Activated B cell treated with CpG ODN at 0.5 μM for 24 hours (primary cell): ENCODE results near the gene CD19. TPM values are rescaled to one million over a fixed set of nuclear protein-coding genes. Genes with fewer than 3 reads are reported as not detected.
A peak's percentile ranks its signal among the peaks of the same experiment; 100 is the strongest.

Experiments used
- ATAC-seq: fragments of 200-7000 bp; cut with Tn5 transposase; one replicate; pipeline ENCODE4 v1.10.0; 2021; ENCODE audit warnings: low read depth, mild to moderate bottlenecking, moderate library complexity
- CTCF ChIA-PET: fragments of 350-600 bp; sonication (Branson Sonifier 250); formaldehyde crosslinking; loops from one replicate; lab custom pipeline; 2021; ENCODE audit warnings: antibody characterized with exemption; lab: Charles Lee
- POLR2A ChIA-PET: fragments of 350-600 bp; sonication (Branson Sonifier 250); formaldehyde crosslinking; loops from one replicate; lab custom pipeline; 2021; ENCODE audit warnings: antibody characterized with exemption; lab: Charles Lee
- DNase-seq: peaks from one replicate; pipeline ENCODE4 v3.0.0; 2022
- H3K27ac Mint-ChIP-seq: one replicate; pipeline ENCODE4 v1.8.0; 2020; ENCODE audit warnings: mixed read lengths
- H3K27me3 Mint-ChIP-seq: one replicate; pipeline ENCODE4 v1.8.0; 2021; ENCODE audit warnings: mixed read lengths
- H3K36me3 Mint-ChIP-seq: one replicate; pipeline ENCODE4 v1.8.0; 2021; ENCODE audit warnings: low read depth, mixed read lengths
- H3K4me1 Mint-ChIP-seq: one replicate; pipeline ENCODE4 v1.8.0; 2021; ENCODE audit warnings: mixed read lengths
- H3K4me3 Mint-ChIP-seq: one replicate; pipeline ENCODE4 v1.8.0; 2020; ENCODE audit warnings: mild to moderate bottlenecking, mixed read lengths
- H3K9me3 Mint-ChIP-seq: one replicate; pipeline ENCODE4 v1.8.0; 2020; ENCODE audit warnings: mixed read lengths
- intact Hi-C: fragments of 100-400 bp; cut with micrococcal nuclease; formaldehyde crosslinking; loops from one replicate; pipeline ENCODE4 v1.15.1; 2024
- total RNA-seq: library from RNA; stranded (reverse); gene quantifications from 2 replicates; pipeline ENCODE4 v1.2.3, GENCODE V29; 2022
- TF ChIP-seq, protein P1 (sequence below): fragments of 200-600 bp; IDR thresholded peaks from one replicate; pipeline ENCODE4 v1.8.0; 2022; ENCODE audit warnings: antibody characterized with exemption, mild to moderate bottlenecking

The CD19 gene
- total RNA-seq, 1 donor from 2014 or later, result 316 TPM

DNA sequence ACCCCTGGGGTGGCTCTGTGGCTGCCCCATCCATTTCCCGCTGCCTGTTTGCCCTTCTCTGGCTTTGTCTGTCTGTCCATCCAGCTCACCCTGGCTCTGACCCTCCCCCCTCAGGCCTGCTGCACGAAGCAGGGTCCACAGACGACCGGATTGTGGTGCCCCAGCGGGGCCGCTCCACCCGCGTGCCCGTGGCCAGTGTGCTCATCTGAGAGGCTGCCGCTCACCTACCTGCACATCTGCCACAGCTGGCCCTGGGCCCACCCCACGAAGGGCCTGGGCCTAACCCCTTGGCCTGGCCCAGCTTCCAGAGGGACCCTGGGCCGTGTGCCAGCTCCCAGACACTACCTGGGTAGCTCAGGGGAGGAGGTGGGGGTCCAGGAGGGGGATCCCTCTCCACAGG is 52.3 kb downstream of the CD19 start:
- Mint-ChIP-seq H3K4me1 (peaks cover 13% of the 10 kb centered on the region), H3K27ac (no peak overlapping the region), H3K4me3 (no peak overlapping the region), H3K9me3 (peaks cover 7% of the 10 kb centered on the region), H3K27me3 (no peaks in the 10 kb centered on the region), H3K36me3 (peaks cover 56% of the 10 kb centered on the region)
- TF ChIP-seq, protein P1, sequence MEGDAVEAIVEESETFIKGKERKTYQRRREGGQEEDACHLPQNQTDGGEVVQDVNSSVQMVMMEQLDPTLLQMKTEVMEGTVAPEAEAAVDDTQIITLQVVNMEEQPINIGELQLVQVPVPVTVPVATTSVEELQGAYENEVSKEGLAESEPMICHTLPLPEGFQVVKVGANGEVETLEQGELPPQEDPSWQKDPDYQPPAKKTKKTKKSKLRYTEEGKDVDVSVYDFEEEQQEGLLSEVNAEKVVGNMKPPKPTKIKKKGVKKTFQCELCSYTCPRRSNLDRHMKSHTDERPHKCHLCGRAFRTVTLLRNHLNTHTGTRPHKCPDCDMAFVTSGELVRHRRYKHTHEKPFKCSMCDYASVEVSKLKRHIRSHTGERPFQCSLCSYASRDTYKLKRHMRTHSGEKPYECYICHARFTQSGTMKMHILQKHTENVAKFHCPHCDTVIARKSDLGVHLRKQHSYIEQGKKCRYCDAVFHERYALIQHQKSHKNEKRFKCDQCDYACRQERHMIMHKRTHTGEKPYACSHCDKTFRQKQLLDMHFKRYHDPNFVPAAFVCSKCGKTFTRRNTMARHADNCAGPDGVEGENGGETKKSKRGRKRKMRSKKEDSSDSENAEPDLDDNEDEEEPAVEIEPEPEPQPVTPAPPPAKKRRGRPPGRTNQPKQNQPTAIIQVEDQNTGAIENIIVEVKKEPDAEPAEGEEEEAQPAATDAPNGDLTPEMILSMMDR, result no peak
- POLR2A ChIA-PET, result interaction anchor here (0.7 to 1.7 kb wide), 3 partner anchors 7 to 80 kb away, joined by 3 to 6 read pairs (median 4); partner anchors contain the start of gene SPNS1
- CTCF ChIA-PET, result no interaction called here
- DNase-seq (no peak), ATAC-seq (no peak)
- intact Hi-C loops, result no loop called here

DNA sequence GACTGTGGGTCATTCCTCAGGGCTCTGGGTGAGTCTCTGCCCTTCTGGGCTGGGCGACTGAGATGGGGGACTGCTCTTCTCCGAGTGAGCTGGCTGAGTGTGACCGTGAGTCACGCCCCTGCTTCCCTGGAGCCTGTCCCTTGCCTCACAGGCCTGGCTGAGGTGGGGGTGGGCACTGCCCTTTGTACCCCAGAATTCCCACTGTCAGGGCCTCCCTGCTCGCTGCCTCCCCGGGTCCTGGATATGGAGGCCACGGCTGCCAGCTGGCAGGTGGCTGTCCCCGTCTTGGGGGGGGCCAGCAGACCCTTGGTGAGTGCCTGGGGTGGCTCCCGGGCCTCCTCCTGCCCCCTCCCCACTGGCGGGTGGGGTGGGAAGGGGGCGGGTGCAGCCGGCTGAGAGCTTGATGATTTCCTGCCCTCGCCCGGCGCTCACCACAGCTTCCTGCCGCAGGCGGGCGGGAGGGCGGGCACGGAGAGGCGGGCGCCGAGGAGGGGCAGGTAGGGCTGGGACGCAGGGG is 52.9 kb downstream of the CD19 start, which contains the start of gene LAT:
Gene LAT, plus strand, starts transcription at position 434 of the 517 bp plus-strand sequence. CDS start 366 bp downstream, outside the sequence.
- Mint-ChIP-seq H3K27ac (no peak within 1 kb of the TSS), H3K9me3 (peaks cover 7% of the 10 kb centered on the region), H3K4me3 (peak within 1 kb of the TSS; percentile 41), H3K4me1 (peaks cover 13% of the 10 kb centered on the region), H3K36me3 (peaks cover 56% of the 10 kb centered on the region), H3K27me3 (no peaks in the 10 kb centered on the region)
- ATAC-seq, result peak; percentile 68
- intact Hi-C loops, result no loop called here
- ChIA-PET POLR2A (interaction anchor here (0.5 to 1.7 kb wide), 11 partner anchors 8 to 1666 kb away, joined by 3 to 6 read pairs (median 3); partner anchors contain the start of genes ALDOA, KATNIP, PRR14 and SPNS1), CTCF (no interaction called here)
- TF ChIP-seq, protein P1, result no peak
- DNase-seq, result no peak

DNA sequence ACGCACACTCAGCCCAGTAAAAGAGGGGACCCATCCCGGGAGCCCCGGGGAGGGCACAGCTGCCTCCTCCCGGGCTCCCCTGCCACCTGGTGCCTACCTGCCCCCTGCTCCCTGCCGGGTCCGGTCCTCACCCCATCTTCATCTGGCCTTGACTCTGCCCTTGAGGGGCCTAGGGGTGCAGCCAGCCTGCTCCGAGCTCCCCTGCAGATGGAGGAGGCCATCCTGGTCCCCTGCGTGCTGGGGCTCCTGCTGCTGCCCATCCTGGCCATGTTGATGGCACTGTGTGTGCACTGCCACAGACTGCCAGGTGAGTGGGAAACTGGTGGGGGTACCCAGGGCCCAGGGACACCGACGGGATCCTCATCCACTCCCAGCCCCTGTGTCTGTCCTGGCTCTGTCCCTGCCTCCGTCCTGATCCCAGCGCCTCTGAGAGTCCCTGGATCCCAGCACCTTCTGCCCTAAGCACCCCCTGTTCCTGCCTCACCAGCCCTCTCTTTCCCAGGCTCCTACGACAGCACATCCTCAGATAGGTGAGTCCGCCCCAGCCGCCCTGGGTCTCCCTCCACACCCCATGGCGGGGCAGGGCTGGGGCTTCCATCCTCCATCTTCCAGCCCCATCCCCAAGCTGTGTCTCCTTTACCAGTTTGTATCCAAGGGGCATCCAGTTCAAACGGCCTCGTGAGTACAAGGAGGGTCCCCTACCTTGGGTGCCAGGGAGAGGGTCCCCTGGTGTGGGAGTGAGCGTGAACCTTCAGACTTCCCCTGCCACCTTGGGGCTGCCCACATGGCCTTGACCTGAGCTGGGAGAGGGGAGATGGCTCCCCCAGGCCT is 53.7 kb downstream of the CD19 start:
- Mint-ChIP-seq H3K27ac (no peak overlapping the region), H3K4me1 (peaks cover 13% of the 10 kb centered on the region), H3K36me3 (peaks cover 56% of the 10 kb centered on the region), H3K27me3 (no peaks in the 10 kb centered on the region), H3K9me3 (peaks cover 7% of the 10 kb centered on the region), H3K4me3 (peak overlapping the region; percentile 41)
- ChIA-PET POLR2A (interaction anchor here (0.7 to 1.7 kb wide), 4 partner anchors 9 to 12 kb away, joined by 3 to 6 read pairs (median 4); partner anchors contain the start of gene SPNS1), CTCF (no interaction called here)
- TF ChIP-seq, protein P1, result no peak
- DNase-seq, result no peak
- ATAC-seq, result no peak
- intact Hi-C loops, result no loop called here

DNA sequence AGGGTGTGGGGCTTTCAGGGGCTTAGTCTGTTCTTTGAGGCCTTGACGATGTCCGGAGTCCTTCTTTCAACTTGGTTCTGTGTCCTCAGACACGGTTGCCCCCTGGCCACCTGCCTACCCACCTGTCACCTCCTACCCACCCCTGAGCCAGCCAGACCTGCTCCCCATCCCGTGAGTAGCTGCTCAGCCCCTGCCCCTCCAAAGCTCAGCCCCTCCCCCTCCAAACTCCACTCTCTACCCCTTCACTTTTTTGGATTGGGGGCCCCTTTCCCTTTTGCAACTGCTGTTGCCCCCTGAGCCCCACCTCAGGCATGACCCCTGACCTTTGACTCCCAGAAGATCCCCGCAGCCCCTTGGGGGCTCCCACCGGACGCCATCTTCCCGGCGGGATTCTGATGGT is 54.3 kb downstream of the CD19 start:
- intact Hi-C loops, result no loop called here

More for the DNA sequence above, 54.3 kb downstream of the CD19 start:
- H3K36me3 Mint-ChIP-seq, result peaks cover 50% of the 10 kb centered on the region
- H3K9me3 Mint-ChIP-seq, result peaks cover 7% of the 10 kb centered on the region
- ATAC-seq (no peak), DNase-seq (no peak)
- no peak overlapping the region for H3K27ac Mint-ChIP-seq
- peaks cover 13% of the 10 kb centered on the region for H3K4me1 Mint-ChIP-seq
- H3K4me3 Mint-ChIP-seq, result no peak overlapping the region
- ChIA-PET CTCF (no interaction called here), POLR2A (interaction anchor here (0.8 kb wide), 1 partner anchor 11 kb away, joined by 4 read pairs; no protein-coding TSS in a partner anchor)
- TF ChIP-seq, protein P1, result no peak
- H3K27me3 Mint-ChIP-seq, result no peaks in the 10 kb centered on the region
